ENCODE data around the gene EYA3.

EYA3 gene

DNA sequence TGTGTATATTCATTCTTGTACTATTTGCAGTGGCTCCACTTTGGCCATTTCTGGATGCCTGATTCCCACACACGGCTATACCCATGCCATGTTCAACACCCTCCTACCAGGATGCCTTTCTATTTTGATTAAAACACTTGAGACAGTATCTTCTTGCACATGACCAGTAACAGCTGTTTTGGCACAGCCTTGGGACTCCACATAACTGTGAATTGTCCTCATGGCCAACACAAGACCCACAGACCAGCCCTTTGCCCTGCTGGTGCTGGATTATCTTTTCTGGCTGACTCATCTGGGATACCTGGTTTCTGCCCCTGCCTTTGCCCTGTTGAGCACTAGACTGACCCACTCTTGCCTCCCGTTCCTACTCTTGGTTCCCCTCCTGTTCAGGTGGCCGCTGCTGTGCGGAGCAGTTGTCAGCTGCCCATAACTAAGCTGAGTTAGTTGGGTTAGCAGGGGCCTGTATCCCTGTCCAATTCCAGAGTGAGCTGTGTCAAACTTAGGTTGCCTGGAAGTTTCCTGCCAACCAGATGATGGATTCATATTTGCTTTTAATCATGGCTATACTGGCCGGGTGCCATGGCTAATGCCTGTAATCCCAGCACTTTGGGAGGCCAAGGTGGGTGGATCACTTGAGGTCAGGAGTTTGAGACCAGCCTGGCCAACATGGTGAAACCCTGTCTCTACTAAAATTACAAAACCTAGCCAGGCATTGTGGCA, 10.8 kb upstream of the EYA3 start:
- Mint-ChIP-seq H3K4me3 (no peak overlapping the region), H3K27ac (no peak overlapping the region), H3K27me3 (peaks cover 5 to 10% of the 10 kb centered on the region in 2 donors), H3K36me3 (no peaks in the 10 kb centered on the region), H3K9me3 (no peaks in the 10 kb centered on the region), H3K4me1 (peaks cover 0 to 1% of the 10 kb centered on the region in 2 donors)
- ATAC-seq (replicated peaks) (no peak), DNase-seq (no peak)

DNA sequence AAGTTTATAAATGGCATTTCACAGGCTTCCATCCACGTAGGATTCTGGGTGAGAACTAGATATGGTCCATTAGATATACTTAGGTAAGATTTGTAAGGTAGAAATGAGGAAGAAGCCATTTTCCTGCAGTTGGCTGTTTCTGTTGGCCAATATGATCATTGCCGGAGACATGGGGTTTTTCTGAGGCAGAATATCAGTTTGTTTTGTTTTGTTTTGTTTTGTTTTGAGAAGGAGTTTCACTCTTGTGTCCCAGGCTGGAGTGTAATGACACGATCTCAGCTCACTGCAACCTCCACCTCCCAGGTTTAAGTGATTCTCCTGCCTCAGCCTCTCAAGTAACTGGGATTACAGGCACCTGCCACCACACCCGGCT, 8.7 kb upstream of the EYA3 start:
- Mint-ChIP-seq H3K36me3 (no peaks in the 10 kb centered on the region), H3K27ac (no peak overlapping the region), H3K4me3 (no peak overlapping the region), H3K9me3 (no peaks in the 10 kb centered on the region), H3K27me3 (peaks cover 5 to 10% of the 10 kb centered on the region in 2 donors), H3K4me1 (peaks cover 4 to 8% of the 10 kb centered on the region in 2 donors)
- no peak for ATAC-seq (replicated peaks)
- no peak for DNase-seq

- no peaks in the 10 kb centered on the region for H3K36me3 Mint-ChIP-seq
- no peak overlapping the region for H3K4me3 Mint-ChIP-seq
- H3K9me3 Mint-ChIP-seq: no peaks in the 10 kb centered on the region
- ATAC-seq (replicated peaks) (peak in 1 of 2 donors; percentile 44), DNase-seq (no peak)
- peaks cover 4 to 8% of the 10 kb centered on the region in 2 donors for H3K4me1 Mint-ChIP-seq
- H3K27ac Mint-ChIP-seq: no peak overlapping the region
- H3K27me3 Mint-ChIP-seq: peaks cover 5 to 10% of the 10 kb centered on the region in 2 donors
These were observed 8.0 kb upstream of the EYA3 start for GRCh38 chr1:28096210-28097099.

DNA sequence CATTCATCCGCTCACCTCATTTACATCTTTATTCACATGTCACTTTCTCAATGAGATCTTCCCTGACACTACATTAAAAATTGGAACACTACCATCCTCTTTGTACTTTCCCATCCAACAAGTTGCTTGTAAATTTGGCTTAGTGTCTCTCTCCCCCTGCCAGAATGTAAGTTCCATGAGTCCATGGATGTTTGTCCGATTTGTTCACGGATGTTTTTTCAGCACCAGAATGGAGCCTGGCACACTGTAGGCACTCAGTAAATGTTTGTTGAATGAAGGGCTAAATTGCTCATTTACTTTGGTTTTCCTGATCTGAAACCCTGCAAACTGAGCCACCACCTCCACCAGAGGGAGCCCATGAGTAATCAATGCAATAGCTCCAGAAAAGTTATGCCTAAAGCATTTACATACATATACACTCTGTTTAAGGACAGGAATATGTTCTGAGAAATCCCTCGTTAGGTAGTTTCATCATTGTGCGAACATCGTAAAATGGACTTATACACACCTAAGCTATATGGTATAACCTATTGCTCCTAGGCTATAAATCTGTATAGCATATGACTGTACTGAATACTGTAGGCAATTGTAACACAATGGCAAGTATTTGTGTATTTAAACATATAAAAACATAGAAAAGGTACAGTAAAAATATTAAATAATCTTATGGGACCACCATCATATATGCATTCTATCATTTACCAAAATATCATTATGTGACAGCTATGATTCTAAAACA, 2.8 kb upstream of the EYA3 start:
- DNase-seq (peak; percentile 59), ATAC-seq (replicated peaks) (no peak)
- H3K4me1 Mint-ChIP-seq: peaks cover 18 to 20% of the 10 kb centered on the region in 2 donors
- peaks cover 3 to 7% of the 10 kb centered on the region in 2 donors for H3K27me3 Mint-ChIP-seq
- H3K27ac Mint-ChIP-seq: no peak overlapping the region
- H3K9me3 Mint-ChIP-seq: no peaks in the 10 kb centered on the region
- peak overlapping the region in 1 of 2 donors; percentile 5 for H3K4me3 Mint-ChIP-seq
- no peaks in the 10 kb centered on the region for H3K36me3 Mint-ChIP-seq

- Mint-ChIP-seq H3K9me3 (no peaks in the 10 kb centered on the region), H3K27ac (peak overlapping the region; percentile 99), H3K36me3 (no peaks in the 10 kb centered on the region), H3K27me3 (no peaks in the 10 kb centered on the region), H3K4me1 (peaks cover 21% of the 10 kb centered on the region in 2 donors), H3K4me3 (peak overlapping the region; percentile 87 to 99)
- ATAC-seq (replicated peaks) (peak; percentile 1 to 11), DNase-seq (peak; percentile 10)
These were observed 719 bp downstream of the EYA3 start for GRCh38 chr1:28087614-28088167.

GRCh38 chr1:28086651-28087050, 1.8 kb downstream of the EYA3 start:
- Mint-ChIP-seq H3K27ac (no peak overlapping the region), H3K9me3 (no peaks in the 10 kb centered on the region), H3K4me3 (no peak overlapping the region), H3K27me3 (no peaks in the 10 kb centered on the region), H3K36me3 (no peaks in the 10 kb centered on the region), H3K4me1 (peaks cover 21% of the 10 kb centered on the region in 2 donors)
- ATAC-seq (replicated peaks) (no peak), DNase-seq (no peak)

- peaks cover 15 to 16% of the 10 kb centered on the region in 2 donors for H3K4me1 Mint-ChIP-seq
- H3K27me3 Mint-ChIP-seq: no peaks in the 10 kb centered on the region
- no peak for ATAC-seq (replicated peaks)
- no peak for DNase-seq
- H3K4me3 Mint-ChIP-seq: no peak overlapping the region
- H3K9me3 Mint-ChIP-seq: no peaks in the 10 kb centered on the region
- H3K36me3 Mint-ChIP-seq: no peaks in the 10 kb centered on the region
- no peak overlapping the region for H3K27ac Mint-ChIP-seq
These were observed 3.3 kb downstream of the EYA3 start for GRCh38 chr1:28085129-28085528.

GRCh38 chr1:28083876-28084275, 4.5 kb downstream of the EYA3 start:
- Mint-ChIP-seq H3K36me3 (peaks cover 0 to 8% of the 10 kb centered on the region in 2 donors), H3K27ac (no peak overlapping the region), H3K27me3 (no peaks in the 10 kb centered on the region), H3K4me1 (peaks cover 14 to 22% of the 10 kb centered on the region in 2 donors), H3K9me3 (no peaks in the 10 kb centered on the region), H3K4me3 (no peak overlapping the region)
- ATAC-seq (replicated peaks) (no peak), DNase-seq (no peak)

- peaks cover 12 to 25% of the 10 kb centered on the region in 2 donors for H3K4me1 Mint-ChIP-seq
These were observed 9.5 kb downstream of the EYA3 start for GRCh38 chr1:28078680-28079626.

DNA sequence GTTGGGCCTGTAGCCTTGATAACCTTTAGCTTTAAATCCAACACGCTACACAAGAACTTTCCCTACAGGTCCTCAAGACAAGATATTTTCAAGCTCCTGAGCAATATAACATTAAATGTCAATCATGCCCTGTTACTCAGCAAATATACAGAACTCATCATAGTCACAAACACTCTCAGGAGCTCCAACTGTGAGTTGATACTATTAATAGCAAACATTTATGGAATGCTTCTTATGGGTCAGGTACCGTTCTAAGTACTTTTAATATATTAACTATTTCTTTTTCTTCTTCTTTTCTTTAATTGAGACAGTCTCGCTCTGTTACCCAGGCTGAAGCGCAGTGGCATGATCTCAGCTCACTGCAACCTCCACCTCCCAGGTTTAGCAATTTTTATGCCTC, 10.1 kb downstream of the EYA3 start:
- no peak for ATAC-seq (replicated peaks)
- peaks cover 12 to 25% of the 10 kb centered on the region in 2 donors for H3K4me1 Mint-ChIP-seq
- no peak for DNase-seq
- H3K27ac Mint-ChIP-seq: no peak overlapping the region
- H3K36me3 Mint-ChIP-seq: peaks cover 2 to 8% of the 10 kb centered on the region in 2 donors
- no peaks in the 10 kb centered on the region for H3K27me3 Mint-ChIP-seq
- H3K9me3 Mint-ChIP-seq: no peaks in the 10 kb centered on the region
- no peak overlapping the region for H3K4me3 Mint-ChIP-seq

More at GRCh38 chr1:28078680-28079626, 9.5 kb downstream of the EYA3 start:
- Mint-ChIP-seq H3K36me3 (peaks cover 2 to 8% of the 10 kb centered on the region in 2 donors), H3K9me3 (no peaks in the 10 kb centered on the region), H3K4me3 (no peak overlapping the region), H3K27me3 (no peaks in the 10 kb centered on the region), H3K27ac (no peak overlapping the region)
- no peak for DNase-seq
- no peak for ATAC-seq (replicated peaks)

- DNase-seq (no peak), ATAC-seq (replicated peaks) (no peak)
- no peaks in the 10 kb centered on the region for H3K27me3 Mint-ChIP-seq
- H3K4me3 Mint-ChIP-seq: no peak overlapping the region
- peaks cover 6 to 8% of the 10 kb centered on the region in 2 donors for H3K36me3 Mint-ChIP-seq
- no peak overlapping the region for H3K27ac Mint-ChIP-seq
- H3K4me1 Mint-ChIP-seq: peaks cover 17 to 46% of the 10 kb centered on the region in 2 donors
- H3K9me3 Mint-ChIP-seq: no peaks in the 10 kb centered on the region
These were observed 13.4 kb downstream of the EYA3 start for GRCh38 chr1:28074892-28075511.

DNA sequence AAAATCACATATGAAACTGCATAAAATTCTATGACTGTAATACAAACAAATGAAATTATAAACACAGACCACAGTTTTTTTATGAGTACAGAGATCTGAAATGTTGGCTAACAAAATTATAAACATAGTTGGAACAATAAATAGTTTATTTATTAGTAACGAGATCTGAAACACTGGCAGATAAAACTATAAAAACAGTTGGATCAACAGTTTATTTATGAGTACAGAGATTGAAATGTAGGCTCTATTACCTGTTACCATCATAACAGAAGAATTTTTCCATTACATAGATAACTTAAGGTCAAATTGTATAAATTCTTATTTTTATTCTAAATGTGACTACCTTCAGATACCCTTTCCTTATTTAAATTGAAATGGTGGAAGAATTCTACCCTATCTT, 14.5 kb downstream of the EYA3 start:
- Mint-ChIP-seq H3K9me3 (no peaks in the 10 kb centered on the region), H3K36me3 (peaks cover 4 to 7% of the 10 kb centered on the region in 2 donors), H3K4me1 (peaks cover 20 to 47% of the 10 kb centered on the region in 2 donors), H3K27me3 (no peaks in the 10 kb centered on the region), H3K27ac (no peak overlapping the region), H3K4me3 (no peak overlapping the region)
- DNase-seq (no peak), ATAC-seq (replicated peaks) (no peak)

- H3K9me3 Mint-ChIP-seq: no peaks in the 10 kb centered on the region
- no peak for DNase-seq
- peak; percentile 23 to 42 for ATAC-seq (replicated peaks)
- H3K4me3 Mint-ChIP-seq: peak overlapping the region in 1 of 2 donors; percentile 12
- peak overlapping the region; percentile 5 for H3K27ac Mint-ChIP-seq
- peaks cover 4% of the 10 kb centered on the region in 2 donors for H3K36me3 Mint-ChIP-seq
- H3K27me3 Mint-ChIP-seq: no peaks in the 10 kb centered on the region
- peaks cover 22 to 51% of the 10 kb centered on the region in 2 donors for H3K4me1 Mint-ChIP-seq
These were observed 16.6 kb downstream of the EYA3 start for GRCh38 chr1:28071813-28072212.

Measured in stimulated activated naive B cell treated with anti-CD40 and anti-IgM and Interleukin-4, amounts not matched to agents 10 μg/mL and 1 μg/mL and 100 μg/mL, for 72 hours (primary cell).